HTERT RPE-1 (cell line): ENCODE measurements around the gene CAMK1D.

ENCODE experiments used
- in situ Hi-C: fragments of 300-500 bp; cut with MboI; formaldehyde crosslinking; loops from 4 replicates; pipeline ENCODE4 v1.14.3; 2020; ENCODE audit warnings: low sequenced_read_pairs

The CAMK1D gene

GRCh38 chr10:12872577-12872976 lies 523.2 kb downstream of the CAMK1D start:
- in situ Hi-C loops: no loop called here

- in situ Hi-C loops: no loop called here
These were observed 523.8 kb downstream of the CAMK1D start for GRCh38 chr10:12873172-12873571.

GRCh38 chr10:12874501-12874900 lies 525.2 kb downstream of the CAMK1D start:
- in situ Hi-C loops: no loop called here

GRCh38 chr10:12875100-12875499 lies 525.8 kb downstream of the CAMK1D start:
- in situ Hi-C loops: no loop called here

- in situ Hi-C loops: no loop called here
These were observed 526.9 kb downstream of the CAMK1D start for GRCh38 chr10:12876266-12876665.

GRCh38 chr10:12877150-12877549 lies 527.8 kb downstream of the CAMK1D start:
- in situ Hi-C loops: no loop called here

GRCh38 chr10:12880423-12880822 lies 531.1 kb downstream of the CAMK1D start:
- in situ Hi-C loops: no loop called here

- in situ Hi-C loops: no loop called here
These were observed 535.5 kb downstream of the CAMK1D start for GRCh38 chr10:12884851-12885250.
